ENCODE results near the gene AFMID. TPM values are rescaled to one million over a fixed set of nuclear protein-coding genes. Genes with fewer than 3 reads are reported as not detected.

Gene AFMID
- total RNA-seq, 2 experiments from 2014 or later = 0.42 to 0.60 TPM

GRCh38 chr17:78253946-78254672, 66.9 kb downstream of the AFMID start:
- peaks cover 2% of the 10 kb centered on the region for H3K9me3 Mint-ChIP-seq
- ATAC-seq (ENCODE audit: poor library complexity) (peak; percentile 35), DNase-seq (peak; percentile 68 to 91 (median 78))
- H3K4me3 Mint-ChIP-seq = peak overlapping the region; percentile 96
- H3K27me3 Mint-ChIP-seq = no peaks in the 10 kb centered on the region
- H3K4me1 Mint-ChIP-seq (ENCODE audit: low read depth) = peaks cover 77% of the 10 kb centered on the region
- TF ChIP-seq, protein P1, sequence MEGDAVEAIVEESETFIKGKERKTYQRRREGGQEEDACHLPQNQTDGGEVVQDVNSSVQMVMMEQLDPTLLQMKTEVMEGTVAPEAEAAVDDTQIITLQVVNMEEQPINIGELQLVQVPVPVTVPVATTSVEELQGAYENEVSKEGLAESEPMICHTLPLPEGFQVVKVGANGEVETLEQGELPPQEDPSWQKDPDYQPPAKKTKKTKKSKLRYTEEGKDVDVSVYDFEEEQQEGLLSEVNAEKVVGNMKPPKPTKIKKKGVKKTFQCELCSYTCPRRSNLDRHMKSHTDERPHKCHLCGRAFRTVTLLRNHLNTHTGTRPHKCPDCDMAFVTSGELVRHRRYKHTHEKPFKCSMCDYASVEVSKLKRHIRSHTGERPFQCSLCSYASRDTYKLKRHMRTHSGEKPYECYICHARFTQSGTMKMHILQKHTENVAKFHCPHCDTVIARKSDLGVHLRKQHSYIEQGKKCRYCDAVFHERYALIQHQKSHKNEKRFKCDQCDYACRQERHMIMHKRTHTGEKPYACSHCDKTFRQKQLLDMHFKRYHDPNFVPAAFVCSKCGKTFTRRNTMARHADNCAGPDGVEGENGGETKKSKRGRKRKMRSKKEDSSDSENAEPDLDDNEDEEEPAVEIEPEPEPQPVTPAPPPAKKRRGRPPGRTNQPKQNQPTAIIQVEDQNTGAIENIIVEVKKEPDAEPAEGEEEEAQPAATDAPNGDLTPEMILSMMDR (IDR thresholded peaks at IDR 0.05) = no peak
- intact Hi-C loops (cut with DNase I, micrococcal nuclease) = loop anchor here (1.0 to 10.0 kb wide), 6 partner anchors 33 to 591 kb away; partner anchors contain the start of genes BIRC5 (in 1 of the 2), PGS1 (in 1 of the 2), TMC6 (in 1 of the 2) and TMC8 (in 1 of the 2)
- peaks cover 98% of the 10 kb centered on the region for H3K4me1 ChIP-seq (ENCODE audit: insufficient read depth, low read length)
- peak overlapping the region; percentile 98 for H3K27ac Mint-ChIP-seq
- ChIA-PET POLR2A (interaction anchor here (1.2 to 3.1 kb wide), 4 partner anchors 9 to 124 kb away, joined by 3 to 11 read pairs (median 9); partner anchors contain the start of genes SOCS3 and TMC8), CTCF (interaction anchor here (1.7 to 2.1 kb wide), 2 partner anchors 107 to 168 kb away, joined by 4 to 5 read pairs; no protein-coding TSS in a partner anchor)
- peak overlapping the region; percentile 48 to 87 for H3K27ac ChIP-seq (ENCODE audit: low read depth in 1 of 2, low read length in 2 of 2)
- H3K4me3 ChIP-seq (ENCODE audit: low read length) = peak overlapping the region; percentile 61
- H3K27me3 ChIP-seq (ENCODE audit: control insufficient read depth in 1 of 2, insufficient read depth in 2 of 2, low read length in 2 of 2) = no peaks in the 10 kb centered on the region
- H3K36me3 ChIP-seq (ENCODE audit: insufficient read depth, low read length) = peaks cover 7% of the 10 kb centered on the region
- peaks cover 28% of the 10 kb centered on the region for H3K36me3 Mint-ChIP-seq (ENCODE audit: low read depth)
- no peaks in the 10 kb centered on the region for H3K9me3 ChIP-seq (ENCODE audit: control insufficient read depth in 1 of 2, insufficient read depth in 1 of 2, low read length in 2 of 2)

DNA sequence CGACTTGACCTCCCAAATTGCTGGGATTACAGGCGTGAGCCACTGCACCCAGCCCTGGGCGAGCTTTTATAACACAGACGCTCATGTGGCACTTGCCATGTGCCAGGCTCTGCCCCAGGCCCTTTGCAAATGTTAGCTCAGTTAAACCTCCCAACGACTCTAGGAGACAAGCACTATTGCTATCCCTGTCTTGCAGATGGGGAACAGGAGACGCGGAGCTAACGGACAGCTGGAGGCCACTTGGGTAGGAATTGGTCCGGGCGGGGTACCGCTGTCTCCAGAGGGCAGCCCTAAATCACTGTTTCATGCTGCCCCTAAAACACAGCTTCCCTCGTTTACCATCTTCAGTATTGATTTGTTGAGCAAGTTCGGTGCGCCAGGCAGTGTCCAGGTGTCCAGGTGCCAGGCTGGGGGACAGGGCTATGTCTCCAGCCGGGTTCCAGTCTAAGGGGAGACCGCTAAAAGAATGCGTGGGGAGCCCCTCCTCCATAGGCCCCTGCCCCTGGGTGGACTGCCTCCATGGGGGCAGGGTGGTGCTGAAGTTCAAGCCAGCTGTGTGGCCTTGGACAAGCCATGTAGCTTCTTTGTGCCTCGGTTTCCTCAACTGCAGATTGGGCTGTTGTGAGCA, 68.0 kb downstream of the AFMID start:
- CTCF ChIA-PET = interaction anchor here (0.5 to 2.1 kb wide), 2 partner anchors 40 to 167 kb away, joined by 3 to 5 read pairs; no protein-coding TSS in a partner anchor
- H3K9me3 Mint-ChIP-seq = peaks cover 2% of the 10 kb centered on the region
- TF ChIP-seq, protein P1 (IDR thresholded peaks at IDR 0.05) = no peak
- H3K4me1 Mint-ChIP-seq (ENCODE audit: low read depth) = peaks cover 88% of the 10 kb centered on the region
- H3K27me3 ChIP-seq (ENCODE audit: control insufficient read depth in 1 of 2, insufficient read depth in 2 of 2, low read length in 2 of 2) = no peaks in the 10 kb centered on the region
- ATAC-seq (ENCODE audit: poor library complexity) = no peak
- POLR2A ChIA-PET = interaction anchor here (1.0 to 3.1 kb wide), 6 partner anchors 8 to 125 kb away, joined by 3 to 11 read pairs (median 7); partner anchors contain the start of genes SOCS3 and TMC8
- H3K36me3 ChIP-seq (ENCODE audit: insufficient read depth, low read length) = no peaks in the 10 kb centered on the region
- peaks cover 98% of the 10 kb centered on the region for H3K4me1 ChIP-seq (ENCODE audit: insufficient read depth, low read length)
- no peak overlapping the region for H3K4me3 ChIP-seq (ENCODE audit: low read length)
- no peaks in the 10 kb centered on the region for H3K27me3 Mint-ChIP-seq
- peaks cover 28% of the 10 kb centered on the region for H3K36me3 Mint-ChIP-seq (ENCODE audit: low read depth)
- DNase-seq = no peak
- intact Hi-C loops (cut with DNase I, micrococcal nuclease) = loop anchor here in 1 of 2 experiments (10.0 kb wide), 1 partner anchor 590 kb away; the partner anchor contains the start of gene USP36
- no peaks in the 10 kb centered on the region for H3K9me3 ChIP-seq (ENCODE audit: control insufficient read depth in 1 of 2, insufficient read depth in 1 of 2, low read length in 2 of 2)
- H3K27ac Mint-ChIP-seq = peak overlapping the region; percentile 98
- H3K4me3 Mint-ChIP-seq = peak overlapping the region; percentile 96
- no peak overlapping the region for H3K27ac ChIP-seq (ENCODE audit: low read depth in 1 of 2, low read length in 2 of 2)

- peaks cover 88% of the 10 kb centered on the region for H3K4me1 Mint-ChIP-seq (ENCODE audit: low read depth)
- peaks cover 98% of the 10 kb centered on the region for H3K4me1 ChIP-seq (ENCODE audit: insufficient read depth, low read length)
- H3K9me3 ChIP-seq (ENCODE audit: control insufficient read depth in 1 of 2, insufficient read depth in 1 of 2, low read length in 2 of 2) = no peaks in the 10 kb centered on the region
- peak overlapping the region; percentile 96 for H3K4me3 Mint-ChIP-seq
- H3K4me3 ChIP-seq (ENCODE audit: low read length) = no peak overlapping the region
- H3K9me3 Mint-ChIP-seq = peaks cover 2% of the 10 kb centered on the region
- no peaks in the 10 kb centered on the region for H3K27me3 ChIP-seq (ENCODE audit: control insufficient read depth in 1 of 2, insufficient read depth in 2 of 2, low read length in 2 of 2)
- H3K36me3 Mint-ChIP-seq (ENCODE audit: low read depth) = peaks cover 23% of the 10 kb centered on the region
- peak overlapping the region in 1 of 2 donors; percentile 32 for H3K27ac ChIP-seq (ENCODE audit: low read depth in 1 of 2, low read length in 2 of 2)
- intact Hi-C loops (cut with DNase I, micrococcal nuclease) = loop anchor here in 1 of 2 experiments (10.0 kb wide), 1 partner anchor 589 kb away; the partner anchor contains the start of gene USP36
- no peak for DNase-seq
- no peak for ATAC-seq (ENCODE audit: poor library complexity)
- H3K27me3 Mint-ChIP-seq = no peaks in the 10 kb centered on the region
- POLR2A ChIA-PET = interaction anchor here (0.6 to 3.1 kb wide), 6 partner anchors 84 to 126 kb away, joined by 3 to 11 read pairs (median 5); partner anchors contain the start of genes SOCS3 and TMC8
- H3K27ac Mint-ChIP-seq = peak overlapping the region; percentile 98
- TF ChIP-seq, protein P1 (IDR thresholded peaks at IDR 0.05) = no peak
- CTCF ChIA-PET = interaction anchor here (0.5 to 2.1 kb wide), 2 partner anchors 41 to 166 kb away, joined by 3 to 5 read pairs; no protein-coding TSS in a partner anchor
- H3K36me3 ChIP-seq (ENCODE audit: insufficient read depth, low read length) = no peaks in the 10 kb centered on the region
Measured at GRCh38 chr17:78255953-78256706, 69.0 kb downstream of the AFMID start.

Measured in CD4-positive, alpha-beta T cell (primary cell).